Omental fat pad (tissue), 4 donors: Measurements from ENCODE around the gene GNAZ. TPM values are rescaled to one million over a fixed set of nuclear protein-coding genes. Genes with fewer than 3 reads are reported as not detected.
A peak's percentile ranks its signal among the peaks of the same experiment; 100 is the strongest.

Experiments used
- ATAC-seq: fragments of 150-250 bp; one replicate; pipeline ENCODE4 v1.9.1; 2016; ENCODE audit warnings: mild to moderate bottlenecking, moderate library complexity; ENCODE audit not compliant: low FRiP score
- DNase-seq: peaks from one replicate; pipeline ENCODE4 v3.0.0-alpha.2; 2019; ENCODE audit warnings: low spot score
- total RNA-seq, 4 donors: library from RNA; depleted of rRNA; stranded (reverse); fragments of >200 nt; gene quantifications; one replicate each; pipeline ENCODE4 v1.1.0, GENCODE V29; 2016
- TF ChIP-seq, protein P1 (sequence below), 3 donors: fragments of 450-650 bp; IDR thresholded peaks; one replicate each; pipeline ENCODE4 v1.5.1; 2016 to 2017; ENCODE audit warnings: antibody characterized with exemption in 3 of 3, mild to moderate bottlenecking in 3 of 3, moderate library complexity in 2 of 3

Gene GNAZ
- total RNA-seq, 4 donors from 2014 or later, result 8.6 to 25.1 (median 16.5) TPM

- ATAC-seq, result no peak
- TF ChIP-seq, protein P1, sequence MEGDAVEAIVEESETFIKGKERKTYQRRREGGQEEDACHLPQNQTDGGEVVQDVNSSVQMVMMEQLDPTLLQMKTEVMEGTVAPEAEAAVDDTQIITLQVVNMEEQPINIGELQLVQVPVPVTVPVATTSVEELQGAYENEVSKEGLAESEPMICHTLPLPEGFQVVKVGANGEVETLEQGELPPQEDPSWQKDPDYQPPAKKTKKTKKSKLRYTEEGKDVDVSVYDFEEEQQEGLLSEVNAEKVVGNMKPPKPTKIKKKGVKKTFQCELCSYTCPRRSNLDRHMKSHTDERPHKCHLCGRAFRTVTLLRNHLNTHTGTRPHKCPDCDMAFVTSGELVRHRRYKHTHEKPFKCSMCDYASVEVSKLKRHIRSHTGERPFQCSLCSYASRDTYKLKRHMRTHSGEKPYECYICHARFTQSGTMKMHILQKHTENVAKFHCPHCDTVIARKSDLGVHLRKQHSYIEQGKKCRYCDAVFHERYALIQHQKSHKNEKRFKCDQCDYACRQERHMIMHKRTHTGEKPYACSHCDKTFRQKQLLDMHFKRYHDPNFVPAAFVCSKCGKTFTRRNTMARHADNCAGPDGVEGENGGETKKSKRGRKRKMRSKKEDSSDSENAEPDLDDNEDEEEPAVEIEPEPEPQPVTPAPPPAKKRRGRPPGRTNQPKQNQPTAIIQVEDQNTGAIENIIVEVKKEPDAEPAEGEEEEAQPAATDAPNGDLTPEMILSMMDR (IDR thresholded peaks at IDR 0.05), result no peak
- no peak for DNase-seq
These were observed 57.5 kb downstream of the GNAZ start for GRCh38 chr22:23127788-23128187.

DNA sequence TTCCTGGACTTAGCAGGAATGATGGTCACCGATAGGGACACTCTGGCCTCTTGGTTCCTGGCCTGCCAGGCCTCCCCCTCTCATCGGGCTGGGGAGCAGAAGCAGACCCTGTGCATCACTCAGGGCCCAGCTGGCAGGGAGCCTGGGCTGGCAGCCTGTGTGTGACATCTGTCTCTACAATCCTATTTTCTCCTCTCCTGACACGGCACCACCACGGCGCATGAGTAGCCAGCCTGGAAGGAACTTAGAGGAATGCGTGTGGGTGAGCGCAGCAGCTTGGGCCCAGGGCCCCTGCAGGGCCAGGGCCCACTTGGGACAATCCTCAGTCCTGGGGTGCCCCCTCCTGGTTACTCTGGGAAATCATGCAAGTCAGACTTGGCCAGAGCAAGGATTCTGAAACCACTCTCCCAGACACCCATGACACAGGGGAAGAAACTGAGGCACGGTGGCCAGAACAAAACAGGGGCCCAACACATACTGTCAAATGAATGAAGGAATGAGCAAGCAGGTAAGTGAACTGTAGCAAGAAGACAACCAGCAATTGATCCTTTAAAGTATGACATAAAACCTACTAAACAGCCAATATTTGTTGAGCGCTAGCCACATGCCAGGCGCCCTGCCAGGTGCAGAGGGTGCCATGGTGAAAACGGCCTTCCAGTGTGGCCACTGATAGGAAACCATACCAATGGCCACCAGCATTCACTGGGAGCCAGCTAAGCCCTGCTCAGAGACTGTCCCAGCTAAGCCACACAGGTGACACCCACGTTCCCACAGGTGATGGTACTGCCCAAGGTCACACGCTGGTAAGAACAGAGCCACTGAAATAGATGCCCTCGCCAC is 58.2 kb downstream of the GNAZ start:
- ATAC-seq (peak; percentile 71), DNase-seq (peak; percentile 58)
- TF ChIP-seq, protein P1 (IDR thresholded peaks at IDR 0.05), result peak in 1 of 3 donors; percentile 21

DNA sequence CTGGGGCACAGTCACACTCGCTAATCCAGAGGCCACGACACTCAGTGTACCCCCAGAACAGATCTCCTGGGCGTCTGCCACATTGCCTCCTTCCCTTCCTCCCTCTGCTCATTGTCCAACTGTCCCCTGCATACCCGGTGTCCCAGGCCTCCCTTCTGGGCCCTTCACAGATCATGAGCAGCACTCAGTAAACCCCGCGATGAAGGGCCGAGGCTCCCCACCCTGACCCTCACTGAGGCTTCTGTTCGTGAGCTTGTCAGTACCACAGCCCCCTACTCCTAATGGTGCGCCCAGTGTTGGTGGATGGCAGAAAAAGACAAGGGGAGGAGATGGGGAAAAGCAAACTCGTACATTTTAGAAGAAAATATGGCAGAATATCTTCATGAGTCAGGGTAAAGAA is 58.8 kb downstream of the GNAZ start:
- TF ChIP-seq, protein P1 (IDR thresholded peaks at IDR 0.05), result no peak
- DNase-seq (no peak), ATAC-seq (no peak)

- no peak for DNase-seq
- ATAC-seq, result no peak
- TF ChIP-seq, protein P1 (IDR thresholded peaks at IDR 0.05), result no peak
These were observed 60.4 kb downstream of the GNAZ start for GRCh38 chr22:23130697-23131096.

DNA sequence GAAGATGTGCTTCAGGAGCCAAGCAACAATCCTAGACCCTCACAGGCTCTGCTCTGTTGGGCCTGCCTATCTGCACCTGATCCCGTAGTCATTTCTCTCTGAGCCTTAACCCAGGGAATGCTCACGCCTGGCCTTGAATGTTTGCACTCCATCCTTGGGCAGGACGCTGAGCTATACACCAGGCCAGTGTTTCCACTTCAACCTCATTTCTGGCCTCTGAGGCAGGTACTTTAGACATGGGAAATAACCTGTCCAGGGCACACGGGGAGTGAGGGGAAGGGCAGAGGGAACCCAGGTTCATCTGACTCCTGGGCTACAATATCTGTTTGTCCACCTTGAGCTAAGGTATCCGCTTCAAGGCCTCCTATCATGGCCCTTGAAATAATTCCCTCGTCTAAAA is 61.6 kb downstream of the GNAZ start:
- ATAC-seq, result no peak

DNA sequence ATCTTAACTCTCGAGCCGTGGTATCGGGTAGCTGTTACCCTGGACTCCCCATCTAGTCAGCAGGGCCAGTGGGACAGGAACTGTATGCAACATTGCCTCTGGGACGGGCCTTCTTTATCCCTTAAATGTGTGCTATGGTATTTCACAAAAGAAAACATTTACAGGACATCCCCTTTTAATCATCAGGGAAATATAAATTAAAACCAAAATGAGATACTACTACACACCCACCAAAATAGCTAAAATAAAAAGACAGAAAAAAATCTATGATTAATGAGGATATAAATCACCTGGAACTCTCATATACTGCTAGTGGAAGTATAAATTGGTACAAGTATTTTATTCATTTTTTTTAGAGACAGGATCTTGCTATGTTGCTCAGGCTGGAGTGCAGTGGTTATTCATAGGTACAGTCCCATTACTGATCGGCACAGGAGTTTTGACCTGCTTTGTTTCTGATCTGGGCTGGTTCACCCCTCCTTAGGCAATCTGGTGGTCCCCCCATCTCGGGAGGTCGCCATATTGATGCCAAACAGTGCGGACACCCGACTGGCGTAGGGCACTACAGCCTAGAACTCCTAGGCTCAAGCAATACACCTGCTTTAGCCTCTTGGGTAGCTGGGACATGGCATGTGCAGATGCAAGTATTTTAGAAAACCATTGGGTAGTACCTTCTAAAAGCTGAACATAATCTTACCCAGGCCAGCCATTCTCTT is 62.2 kb downstream of the GNAZ start:
- DNase-seq (no peak), ATAC-seq (no peak)
- TF ChIP-seq, protein P1 (IDR thresholded peaks at IDR 0.05), result no peak

More for the DNA sequence above, 61.6 kb downstream of the GNAZ start:
- TF ChIP-seq, protein P1 (IDR thresholded peaks at IDR 0.05), result no peak
- no peak for DNase-seq
